OCI-LY1 (cell line): ENCODE data around the gene LBX1.

Experiments used
- H2AFZ ChIP-seq: fragments of 200-600 bp; sonication (generic), shearing (Covaris generic); 2 replicates; pipeline ENCODE4 v1.6.0; 2014; ENCODE audit warnings: antibody characterized with exemption, mild to moderate bottlenecking, low read length
- H3F3A ChIP-seq: fragments of 200-600 bp; sonication (generic), shearing (Covaris generic); 2 replicates; pipeline ENCODE4 v1.6.0; 2014; ENCODE audit warnings: mild to moderate bottlenecking, antibody characterized with exemption, low read length, moderate library complexity; ENCODE audit not compliant: insufficient read depth
- H3K27ac ChIP-seq: fragments of 200-600 bp; sonication (generic); 2 replicates; pipeline ENCODE4 v1.5.1; 2014; ENCODE audit warnings: low read length, mixed run types, mild to moderate bottlenecking, low read depth; ENCODE audit not compliant: poor library complexity, severe bottlenecking
- H3K27me3 ChIP-seq: fragments of 200-600 bp; sonication (generic); 2 replicates; pipeline ENCODE4 v1.6.0; 2014; ENCODE audit warnings: antibody characterized with exemption, mild to moderate bottlenecking, low read length, moderate library complexity; ENCODE audit not compliant: insufficient read depth
- H3K36me3 ChIP-seq: fragments of 200-600 bp; sonication (generic); 2 replicates; pipeline ENCODE4 v1.6.1; 2014; ENCODE audit warnings: mild to moderate bottlenecking, antibody characterized with exemption, low read length, moderate library complexity, mixed read lengths; ENCODE audit not compliant: insufficient read depth
- H3K4me1 ChIP-seq: fragments of 200-600 bp; sonication (generic); 2 replicates; pipeline ENCODE4 v1.5.1; 2014; ENCODE audit warnings: mild to moderate bottlenecking, low read length, moderate library complexity; ENCODE audit not compliant: insufficient read depth, severe bottlenecking
- H3K4me2 ChIP-seq: fragments of 200-600 bp; sonication (generic), shearing (Covaris generic); 2 replicates; pipeline ENCODE4 v1.6.1; 2014; ENCODE audit warnings: low read length
- H3K4me3 ChIP-seq: fragments of 200-600 bp; sonication (generic); 2 replicates; pipeline ENCODE4 v1.5.1; 2014; ENCODE audit warnings: low read length, low read depth, mild to moderate bottlenecking, mixed read lengths; ENCODE audit not compliant: poor library complexity, severe bottlenecking
- H3K79me2 ChIP-seq: fragments of 200-600 bp; shearing (Covaris generic); 2 replicates; pipeline ENCODE4 v1.6.1; 2016; ENCODE audit warnings: mixed run types, low read length, mixed read lengths; ENCODE audit not compliant: insufficient read depth
- H3K9ac ChIP-seq: fragments of 200-600 bp; sonication (generic), shearing (Covaris generic); 2 replicates; pipeline ENCODE4 v1.6.1; 2014; ENCODE audit warnings: mild to moderate bottlenecking, low read length, mixed read lengths
- H3K9me2 ChIP-seq: fragments of 200-600 bp; sonication (generic), shearing (Covaris generic); 2 replicates; pipeline ENCODE4 v1.6.1; 2014; ENCODE audit warnings: low read depth, mild to moderate bottlenecking, low read length, mixed read lengths
- H3K9me3 ChIP-seq: fragments of 200-600 bp; shearing (Covaris generic); 2 replicates; pipeline ENCODE4 v1.6.1; 2014; ENCODE audit warnings: low read length, mixed read lengths
- H4K20me1 ChIP-seq: fragments of 200-600 bp; sonication (generic), shearing (Covaris generic); 2 replicates; pipeline ENCODE4 v1.6.0; 2016; ENCODE audit warnings: mild to moderate bottlenecking, low read length; ENCODE audit not compliant: insufficient read depth
- EZH2 ChIP-seq: fragments of 200-600 bp; sonication (generic), shearing (Covaris generic); IDR thresholded peaks from 2 replicates; pipeline ENCODE4 v1.8.0; 2017; ENCODE audit warnings: borderline replicate concordance, mixed run types, mild to moderate bottlenecking, antibody characterized with exemption, low read length, moderate library complexity, mixed read lengths
- TF ChIP-seq, protein P1 (sequence below): fragments of 200-600 bp; sonication (generic), shearing (Covaris generic); IDR thresholded peaks from 2 replicates; pipeline ENCODE4 v1.5.1; 2017; ENCODE audit warnings: mild to moderate bottlenecking, antibody characterized with exemption, low read length, moderate library complexity, mixed read lengths

The LBX1 gene

DNA sequence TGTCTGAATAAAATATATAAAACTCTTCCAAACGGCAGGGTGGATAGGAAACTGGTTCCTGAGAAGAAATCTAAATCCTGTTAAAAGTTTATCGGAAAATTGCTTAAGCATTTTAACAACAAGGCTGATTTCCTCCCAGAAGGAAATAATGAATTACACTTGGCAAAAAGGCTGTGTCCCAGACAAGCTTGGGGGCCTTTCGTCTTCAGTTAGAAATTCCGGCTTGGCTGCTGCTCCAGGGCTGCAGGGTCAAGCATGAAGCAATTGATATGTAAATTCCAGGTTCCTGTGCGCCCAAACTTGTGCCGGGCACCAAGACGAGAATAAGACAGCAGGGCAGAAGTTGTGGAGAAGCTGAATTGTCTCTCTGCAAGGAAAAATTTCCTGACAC is 38.0 kb upstream of the LBX1 start:
- Histone ChIP-seq H3K4me2 (no peak overlapping the region), H3K4me3 (no peak overlapping the region), H2AFZ (no peak overlapping the region), H4K20me1 (no peaks in the 10 kb centered on the region), H3K79me2 (no peaks in the 10 kb centered on the region), H3K27ac (no peak overlapping the region), H3K27me3 (no peaks in the 10 kb centered on the region), H3K4me1 (no peaks in the 10 kb centered on the region), H3K9me3 (no peaks in the 10 kb centered on the region), H3K9ac (no peak overlapping the region), H3K9me2 (no peaks in the 10 kb centered on the region), H3F3A (no peaks in the 10 kb centered on the region), H3K36me3 (no peaks in the 10 kb centered on the region)
- TF ChIP-seq EZH2, result no peak
- TF ChIP-seq, protein P1, sequence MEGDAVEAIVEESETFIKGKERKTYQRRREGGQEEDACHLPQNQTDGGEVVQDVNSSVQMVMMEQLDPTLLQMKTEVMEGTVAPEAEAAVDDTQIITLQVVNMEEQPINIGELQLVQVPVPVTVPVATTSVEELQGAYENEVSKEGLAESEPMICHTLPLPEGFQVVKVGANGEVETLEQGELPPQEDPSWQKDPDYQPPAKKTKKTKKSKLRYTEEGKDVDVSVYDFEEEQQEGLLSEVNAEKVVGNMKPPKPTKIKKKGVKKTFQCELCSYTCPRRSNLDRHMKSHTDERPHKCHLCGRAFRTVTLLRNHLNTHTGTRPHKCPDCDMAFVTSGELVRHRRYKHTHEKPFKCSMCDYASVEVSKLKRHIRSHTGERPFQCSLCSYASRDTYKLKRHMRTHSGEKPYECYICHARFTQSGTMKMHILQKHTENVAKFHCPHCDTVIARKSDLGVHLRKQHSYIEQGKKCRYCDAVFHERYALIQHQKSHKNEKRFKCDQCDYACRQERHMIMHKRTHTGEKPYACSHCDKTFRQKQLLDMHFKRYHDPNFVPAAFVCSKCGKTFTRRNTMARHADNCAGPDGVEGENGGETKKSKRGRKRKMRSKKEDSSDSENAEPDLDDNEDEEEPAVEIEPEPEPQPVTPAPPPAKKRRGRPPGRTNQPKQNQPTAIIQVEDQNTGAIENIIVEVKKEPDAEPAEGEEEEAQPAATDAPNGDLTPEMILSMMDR, result no peak

DNA sequence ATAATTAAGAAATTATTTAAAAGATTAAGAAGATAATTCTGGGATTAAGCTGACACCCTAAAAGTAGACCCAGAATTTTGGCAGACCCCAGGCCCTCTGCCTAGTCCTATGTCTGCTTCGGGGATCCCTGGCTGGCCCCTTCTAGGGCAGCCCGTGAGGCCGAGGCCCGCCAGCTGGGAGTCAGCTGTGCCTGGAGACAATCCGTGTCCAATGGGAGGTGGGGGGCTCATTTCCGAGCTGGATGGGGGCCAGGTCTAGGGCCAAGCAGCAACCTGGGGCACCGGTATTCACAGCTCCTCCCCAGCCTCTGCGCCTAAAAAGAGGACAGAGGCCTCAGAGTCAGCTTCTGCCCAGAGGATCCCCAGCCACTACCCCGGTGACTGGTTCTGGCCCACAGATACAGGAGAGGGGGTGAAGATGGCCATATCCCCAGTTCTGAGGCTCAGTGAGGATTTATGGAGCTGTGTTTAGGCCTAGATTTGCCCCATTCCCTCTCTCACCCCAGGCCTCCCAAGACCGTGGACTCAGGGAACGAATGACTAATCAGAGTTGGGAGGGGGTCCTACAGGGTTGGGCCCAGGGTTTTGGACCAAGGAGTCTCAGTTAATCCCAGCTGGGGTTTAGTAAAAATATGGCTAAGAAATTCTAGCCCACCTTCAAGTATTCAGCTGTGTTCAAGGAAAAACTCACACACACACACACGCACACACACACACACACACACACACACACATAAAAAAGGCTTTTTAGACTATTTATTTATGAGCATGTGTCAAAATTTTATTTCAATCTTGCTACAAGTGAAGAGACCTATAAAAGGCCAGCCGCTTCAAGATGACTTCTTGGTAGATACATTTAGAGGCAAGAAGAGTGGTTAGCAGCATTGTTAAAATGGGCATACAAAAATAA is 37.4 kb upstream of the LBX1 start:
- TF ChIP-seq, protein P1, result no peak
- no peaks in the 10 kb centered on the region for H3K79me2 ChIP-seq
- H3K4me1 ChIP-seq, result no peaks in the 10 kb centered on the region
- no peak overlapping the region for H3K4me3 ChIP-seq
- no peaks in the 10 kb centered on the region for H3K36me3 ChIP-seq
- H3F3A ChIP-seq, result no peaks in the 10 kb centered on the region
- no peak overlapping the region for H3K4me2 ChIP-seq
- H3K27ac ChIP-seq, result no peak overlapping the region
- H2AFZ ChIP-seq, result no peak overlapping the region
- no peak overlapping the region for H3K9ac ChIP-seq
- no peaks in the 10 kb centered on the region for H3K9me3 ChIP-seq
- no peaks in the 10 kb centered on the region for H3K9me2 ChIP-seq
- no peaks in the 10 kb centered on the region for H3K27me3 ChIP-seq
- H4K20me1 ChIP-seq, result no peaks in the 10 kb centered on the region

DNA sequence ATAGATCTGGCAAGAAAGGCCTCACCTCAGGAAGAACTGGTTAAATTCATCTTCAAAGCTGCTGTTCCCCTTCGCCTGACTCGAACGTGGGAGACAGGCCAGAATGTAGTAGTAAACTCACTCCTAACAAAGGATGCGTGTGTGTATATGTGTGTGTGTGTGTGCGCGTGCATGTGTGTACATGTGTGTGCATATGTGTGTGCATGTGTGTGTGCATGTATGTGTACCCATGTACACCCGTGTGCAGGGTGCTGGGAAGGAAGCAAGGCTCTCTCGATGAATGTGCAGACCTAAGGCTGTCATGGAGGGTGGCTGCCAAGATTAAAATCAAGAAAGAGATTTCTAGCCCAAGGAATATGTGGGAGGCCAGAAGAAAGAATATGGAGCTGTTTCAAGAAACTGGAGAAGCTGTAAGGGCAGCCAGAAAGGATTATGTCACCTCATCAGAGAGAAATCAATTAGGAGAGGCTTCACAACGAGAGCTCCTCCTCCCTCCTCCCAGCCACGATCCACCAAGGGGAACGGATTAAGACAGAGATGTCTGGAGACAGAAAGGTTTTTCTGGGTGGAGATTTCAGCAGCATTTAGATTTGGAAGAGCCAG is 34.0 kb upstream of the LBX1 start:
- no peaks in the 10 kb centered on the region for H3K9me2 ChIP-seq
- H3K4me2 ChIP-seq, result no peak overlapping the region
- H4K20me1 ChIP-seq, result no peaks in the 10 kb centered on the region
- H3F3A ChIP-seq, result no peaks in the 10 kb centered on the region
- no peaks in the 10 kb centered on the region for H3K4me1 ChIP-seq
- TF ChIP-seq, protein P1, result no peak
- no peak for TF ChIP-seq EZH2
- H2AFZ ChIP-seq, result no peak overlapping the region
- no peaks in the 10 kb centered on the region for H3K36me3 ChIP-seq
- no peaks in the 10 kb centered on the region for H3K79me2 ChIP-seq
- H3K27ac ChIP-seq, result no peak overlapping the region
- no peaks in the 10 kb centered on the region for H3K9me3 ChIP-seq
- H3K4me3 ChIP-seq, result no peak overlapping the region
- H3K9ac ChIP-seq, result no peak overlapping the region
- H3K27me3 ChIP-seq, result no peaks in the 10 kb centered on the region
